Lower leg skin (tissue), 4 donors: ENCODE data around the gene UBE2G1. TPM values are rescaled to one million over a fixed set of nuclear protein-coding genes. Genes with fewer than 3 reads are reported as not detected.

Experiments
- DNase-seq, 2 donors: peaks; one replicate each; pipeline ENCODE4 v3.0.0-alpha.2; 2019; ENCODE audit warnings: low spot score in 2 of 2
- H3K4me3 ChIP-seq: fragments of 200-600 bp; sonication (generic); 2 replicates; pipeline ENCODE4 v1.5.1; 2017; ENCODE audit warnings: mild to moderate bottlenecking, low read depth; ENCODE audit not compliant: poor library complexity, severe bottlenecking
- CTCF ChIP-seq, 3 donors: fragments of 450-650 bp; IDR thresholded peaks; one replicate each; pipeline ENCODE4 v1.5.1; 2016; ENCODE audit warnings: antibody characterized with exemption in 3 of 3, mild to moderate bottlenecking in 3 of 3, moderate library complexity in 2 of 3
- POLR2A ChIP-seq, 2 donors: fragments of 450-650 bp; IDR thresholded peaks; one replicate each; pipeline ENCODE4 v1.6.1; 2016 to 2017; ENCODE audit warnings: antibody characterized with exemption in 2 of 2, mild to moderate bottlenecking in 1 of 2, moderate library complexity in 1 of 2
- WGBS, 2 donors: methylation state at CpG; one replicate each; pipeline ENCODE4 v1.1.5; 2018; 5-methylcytosine and 5-hydroxymethylcytosine counted together
- intact Hi-C: fragments of 100-400 bp; cut with DNase I; formaldehyde crosslinking; loops from one replicate; pipeline ENCODE4 v1.15.0; 2023; ENCODE audit warnings: low total_unique reads
- total RNA-seq, 4 donors: library from RNA; depleted of rRNA; stranded (reverse); fragments of >200 nt; gene quantifications; one replicate each; pipeline ENCODE4 v1.1.0, GENCODE V29; 2016

UBE2G1 gene
- total RNA-seq, 4 donors from 2014 or later = 72.3 to 84.3 (median 78.5) TPM

GRCh38 chr17:4266550-4266949 lies 99.9 kb downstream of the UBE2G1 start:
- no peak for TF ChIP-seq POLR2A (IDR thresholded peaks at IDR 0.05)
- TF ChIP-seq CTCF (IDR thresholded peaks at IDR 0.05) = no peak
- WGBS, 2 donors = 76% methylated on average over 7 of the region's 7 CpGs
- intact Hi-C loops = no loop called here
- no peak overlapping the region for H3K4me3 ChIP-seq
- no peak for DNase-seq

GRCh38 chr17:4263282-4264215 lies 102.9 kb downstream of the UBE2G1 start, which contains the start of gene ANKFY1:
Gene ANKFY1 (minus strand): TSS chr17:4263979. CDS start chr17:4263941, 38 bp downstream.
- DNase-seq = peak; percentile 94 to 99
- peak within 1 kb of the TSS; percentile 95 for H3K4me3 ChIP-seq
- WGBS, 2 donors = 0 to 1% methylated on average over 35 to 84 of the region's 85 CpGs
- intact Hi-C loops = no loop called here
- TF ChIP-seq POLR2A (IDR thresholded peaks at IDR 0.05) (no peak), CTCF (IDR thresholded peaks at IDR 0.05) (no peak)

- WGBS, 2 donors = 47 to 55% methylated on average over 8 of the region's 8 CpGs
- no peak for TF ChIP-seq POLR2A (IDR thresholded peaks at IDR 0.05)
- no peak for TF ChIP-seq CTCF (IDR thresholded peaks at IDR 0.05)
- DNase-seq = peak in 1 of 2 donors; percentile 34
- intact Hi-C loops = no loop called here
- H3K4me3 ChIP-seq = peak overlapping the region; percentile 95
Observed at GRCh38 chr17:4262703-4263102, 103.8 kb downstream of the UBE2G1 start.

- DNase-seq = peak in 1 of 2 donors; percentile 29
- TF ChIP-seq CTCF (IDR thresholded peaks at IDR 0.05) (no peak), POLR2A (IDR thresholded peaks at IDR 0.05) (no peak)
- intact Hi-C loops = no loop called here
- no peak overlapping the region for H3K4me3 ChIP-seq
- 88 to 93% methylated on average over 8 of the region's 8 CpGs for WGBS, 2 donors
Observed at GRCh38 chr17:4261452-4261851, 105.0 kb downstream of the UBE2G1 start.

GRCh38 chr17:4258867-4259266 lies 107.6 kb downstream of the UBE2G1 start:
- WGBS, 2 donors = 79 to 98% methylated on average over 3 of the region's 3 CpGs

More at GRCh38 chr17:4258867-4259266, 107.6 kb downstream of the UBE2G1 start:
- DNase-seq = peak in 1 of 2 donors; percentile 6
- intact Hi-C loops = no loop called here
- no peak overlapping the region for H3K4me3 ChIP-seq
- TF ChIP-seq CTCF (IDR thresholded peaks at IDR 0.05) = no peak
- no peak for TF ChIP-seq POLR2A (IDR thresholded peaks at IDR 0.05)
